HG03064 (cell line): ENCODE data around the gene GDPD4.

Experiments used
- ATAC-seq: cut with Tn5 transposase; IDR thresholded peaks from one replicate; pipeline ENCODE4 v1.9.1; 2021; ENCODE audit warnings: low read depth; ENCODE audit not compliant: unreplicated experiment

GDPD4 gene, protein sequence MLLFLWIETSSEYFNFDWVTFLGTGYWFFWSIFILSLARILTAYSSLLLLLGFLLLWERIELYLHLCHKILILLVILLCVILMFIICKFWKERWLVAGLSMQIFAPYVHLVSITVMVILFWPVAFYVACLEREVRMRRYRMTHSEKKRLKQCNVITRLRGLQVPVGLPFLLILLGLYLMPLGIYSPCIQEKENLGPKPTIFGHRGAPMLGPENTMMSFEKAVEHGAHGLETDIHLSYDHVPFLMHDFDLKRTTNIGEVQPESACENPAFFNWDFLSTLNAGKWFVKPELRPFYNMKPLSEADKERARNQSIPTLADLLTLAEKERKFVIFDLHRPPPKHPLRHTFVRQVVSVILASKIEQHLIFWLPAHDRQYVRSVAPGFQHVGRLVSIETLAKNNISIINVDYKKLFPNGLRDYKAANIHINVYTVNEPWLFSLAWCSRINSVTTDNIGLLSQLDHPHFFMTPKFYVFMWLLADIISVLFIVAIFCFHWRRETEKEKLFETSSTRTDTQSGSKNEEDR

DNA sequence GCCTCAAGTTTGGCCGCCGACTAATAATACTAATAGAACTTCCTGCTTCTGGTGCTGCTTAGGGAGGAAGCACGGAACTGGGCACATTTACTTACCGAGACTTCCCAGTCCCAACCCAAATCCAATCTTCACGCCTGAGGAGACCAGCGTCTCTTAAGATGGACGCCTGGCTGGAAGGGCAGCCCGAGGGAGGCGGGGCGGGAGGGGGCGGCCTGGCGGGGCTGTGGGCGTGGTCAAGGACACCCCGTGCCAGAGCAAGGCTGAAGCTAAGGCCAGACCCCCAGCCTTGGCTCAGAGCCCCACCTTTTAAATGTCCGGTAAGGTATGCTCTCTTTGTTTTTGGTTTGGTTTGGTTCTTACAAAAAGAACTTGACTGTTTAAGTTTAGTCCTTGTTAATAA, at the start of gene GDPD4:
TSS of gene GDPD4 (minus strand) at position 177 of the 400 bp plus-strand sequence. CDS start 16,549 bp downstream, outside the sequence.
- ATAC-seq = no peak

DNA sequence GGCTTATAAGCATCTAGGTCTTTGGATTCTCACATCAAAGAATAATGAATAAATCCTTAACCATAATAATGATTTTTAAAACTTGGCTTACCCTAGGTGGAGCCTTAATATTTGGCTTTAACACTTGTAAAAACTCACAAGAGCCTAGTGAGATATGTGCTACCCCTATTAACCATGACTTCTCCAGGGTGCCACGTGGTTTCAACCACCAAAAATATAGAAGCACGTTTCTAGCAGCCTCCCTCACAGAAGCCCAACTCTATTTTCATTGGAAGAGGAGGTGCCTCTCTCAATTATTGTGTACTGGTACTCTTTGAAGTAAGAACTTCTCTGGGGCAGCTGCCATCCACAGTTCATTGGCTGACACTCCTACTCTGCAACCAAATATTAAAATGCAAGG, 46.5 kb upstream of the GDPD4 start:
- ATAC-seq = no peak

DNA sequence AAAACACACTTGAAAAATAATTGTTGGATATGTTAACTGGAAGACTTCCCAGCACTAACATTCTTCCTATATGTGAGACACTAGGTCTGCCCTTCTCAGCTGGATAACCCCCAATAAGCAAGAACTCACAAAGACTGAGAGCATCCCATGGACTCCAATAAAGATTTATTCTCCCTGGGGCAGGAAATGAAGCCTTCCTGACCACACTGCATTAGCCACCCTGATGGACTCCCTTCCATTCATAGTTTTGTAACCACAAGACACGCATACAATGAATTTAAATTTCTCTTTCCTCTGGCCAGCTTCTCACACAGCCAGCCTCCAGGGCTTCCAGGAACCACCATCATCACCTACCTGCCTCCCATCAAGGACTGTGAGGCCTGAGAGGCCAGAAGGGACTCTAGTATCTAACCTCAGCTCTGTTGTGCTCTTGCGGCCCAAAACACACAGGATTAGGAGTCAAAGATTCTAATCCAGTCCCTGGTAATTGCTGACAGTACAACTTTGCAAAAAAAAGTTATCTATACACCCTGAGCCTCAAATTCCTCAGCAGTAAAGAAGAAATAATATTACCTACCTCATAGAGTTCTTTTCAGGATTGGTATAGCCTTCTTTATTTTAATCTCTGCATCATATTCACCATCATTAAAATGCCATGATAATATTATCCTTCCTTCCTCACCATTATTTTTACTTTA, 45.6 kb upstream of the GDPD4 start:
- no peak for ATAC-seq

DNA sequence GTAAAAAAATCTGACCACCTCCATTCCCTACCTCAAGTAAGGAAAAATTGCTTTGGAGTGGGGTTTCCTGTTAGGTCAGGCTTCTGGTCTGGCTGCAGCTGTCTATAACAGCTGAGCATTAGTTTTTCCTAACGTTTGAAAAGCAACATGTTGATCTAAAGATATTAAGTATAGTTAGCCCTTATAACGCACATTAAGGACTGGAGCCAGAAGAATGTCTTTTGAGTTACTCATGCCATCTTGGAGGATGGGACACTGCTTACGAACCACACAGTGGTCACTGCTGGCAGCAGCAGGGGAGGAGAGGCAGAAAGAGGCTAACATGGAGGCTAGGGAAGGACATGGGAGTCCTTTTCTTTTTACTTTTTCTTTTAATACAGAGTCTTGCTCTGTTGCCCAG, 44.1 kb upstream of the GDPD4 start:
- ATAC-seq = no peak

DNA sequence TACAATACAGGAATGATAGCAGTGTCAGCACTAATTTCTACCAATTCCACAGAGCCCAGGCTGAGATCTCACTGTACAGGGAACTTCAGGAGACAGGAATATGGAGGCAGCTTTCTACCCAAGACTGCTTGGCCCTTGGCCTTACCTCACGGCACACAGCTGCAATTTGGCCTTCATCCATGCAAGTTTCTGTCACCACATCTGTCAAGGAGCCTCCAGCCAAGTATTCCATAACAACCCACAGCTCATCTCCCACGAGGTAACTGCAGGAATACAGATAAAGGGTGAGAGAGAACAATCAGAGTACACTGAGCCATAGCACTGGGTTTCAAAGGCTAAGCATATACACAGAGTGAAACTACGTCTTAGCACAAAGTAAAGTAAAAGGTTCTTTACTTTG, 39.0 kb upstream of the GDPD4 start:
- ATAC-seq = no peak

DNA sequence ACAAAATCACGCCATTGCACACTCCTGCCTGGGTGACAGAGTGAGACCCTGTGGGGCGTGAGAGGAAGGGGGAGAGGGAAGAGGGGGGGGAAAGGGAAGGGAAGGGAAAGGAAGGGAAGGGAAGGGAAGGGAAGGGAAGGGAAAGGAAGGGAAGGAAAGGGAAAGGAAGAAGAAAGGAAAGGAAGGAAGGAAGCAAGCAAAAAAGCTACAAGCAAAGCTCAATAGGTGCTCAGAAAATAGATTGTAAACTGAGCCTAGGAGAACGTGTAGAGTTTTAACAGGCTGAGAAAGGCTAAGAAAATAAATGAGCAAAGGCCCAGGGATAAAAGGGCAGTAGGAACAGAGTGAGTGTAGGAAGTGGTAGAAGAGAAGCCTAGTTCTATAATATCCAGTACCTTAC, 30.8 kb upstream of the GDPD4 start:
- ATAC-seq = no peak

DNA sequence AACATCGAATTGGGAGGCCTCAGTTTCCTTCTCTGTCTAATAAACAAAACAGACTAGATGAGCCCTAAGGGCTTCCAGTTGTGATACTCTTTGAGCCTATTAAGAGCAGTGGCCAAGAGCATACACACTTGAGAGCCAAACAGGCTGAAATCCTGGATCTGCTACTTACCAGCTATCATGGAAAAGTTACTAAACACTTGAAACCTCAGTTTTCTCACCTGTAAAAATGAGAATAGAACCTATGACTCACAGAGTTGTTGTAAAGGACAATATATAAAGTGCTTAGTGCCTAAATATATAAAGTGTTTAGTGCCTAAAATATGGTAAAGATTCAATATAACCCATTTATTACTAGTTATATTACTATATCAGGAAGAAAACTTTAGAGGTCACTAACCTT, 23.7 kb upstream of the GDPD4 start:
- ATAC-seq = no peak

DNA sequence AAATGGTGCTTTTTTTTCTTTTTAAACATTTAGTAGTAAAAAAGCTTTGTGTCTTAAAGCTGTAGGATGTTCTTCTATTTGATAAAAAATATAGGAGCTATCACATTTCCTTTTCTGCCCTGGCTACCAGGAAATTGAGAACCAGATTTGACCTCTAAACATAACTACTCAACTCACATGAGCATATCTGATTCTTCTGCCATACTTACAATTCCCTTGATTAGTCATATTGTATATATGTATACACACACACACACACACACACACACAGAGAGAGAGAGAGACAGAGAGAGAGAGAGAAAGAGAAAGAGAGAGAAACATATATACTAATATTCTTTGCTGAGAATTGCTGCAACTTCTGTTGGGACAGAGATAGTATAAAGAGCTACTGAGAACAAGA, 23.0 kb upstream of the GDPD4 start:
- ATAC-seq = no peak

DNA sequence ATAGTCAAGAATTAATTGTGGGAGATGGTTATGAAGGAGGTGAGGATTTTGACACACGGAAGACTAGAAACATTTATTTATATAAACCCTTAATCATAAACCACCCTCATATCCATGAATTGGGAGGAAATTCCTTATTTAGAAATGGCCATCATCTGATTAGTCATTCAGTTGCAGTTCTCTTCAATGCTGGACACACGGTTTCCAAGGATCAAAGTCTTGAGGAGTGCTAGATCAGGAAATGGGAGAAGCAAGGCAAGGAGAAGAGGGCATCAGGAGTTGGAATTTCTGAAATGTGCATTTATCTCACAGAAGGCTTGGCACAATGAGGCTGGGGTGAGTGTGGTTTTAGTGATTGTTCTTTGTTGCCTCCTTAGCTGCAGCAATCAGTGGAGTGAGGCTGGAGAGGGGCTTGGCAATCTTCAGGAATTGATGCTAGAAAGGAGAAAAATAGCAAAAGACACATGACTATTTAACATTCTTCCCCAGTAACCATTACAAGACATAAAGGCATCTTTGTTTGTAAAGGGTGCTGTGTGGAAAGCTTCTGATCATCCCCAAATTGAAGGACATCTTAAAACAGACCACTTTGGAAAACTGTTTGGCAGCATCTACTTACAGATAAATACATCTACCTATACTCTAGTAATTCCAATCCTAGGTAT, 21.6 kb upstream of the GDPD4 start:
- ATAC-seq = no peak

DNA sequence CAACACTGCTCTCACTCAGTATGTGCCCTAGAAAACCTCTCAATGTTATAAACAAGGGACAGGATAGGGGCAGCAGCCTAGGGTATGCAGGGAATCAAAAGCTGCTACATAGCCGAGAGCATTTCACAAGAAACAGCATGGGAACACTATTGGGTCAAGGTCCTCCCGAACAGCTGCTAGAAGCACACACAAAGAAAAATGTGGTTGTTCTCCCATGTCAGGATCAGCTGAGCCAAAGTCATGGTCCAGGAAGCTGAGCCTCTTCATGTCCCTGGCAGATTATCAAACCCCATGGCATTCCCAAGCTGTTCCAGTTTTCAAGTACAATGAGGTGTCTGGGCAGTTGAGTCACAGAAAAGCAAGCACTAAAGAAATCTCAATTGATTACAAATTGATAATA, 21.0 kb upstream of the GDPD4 start:
- ATAC-seq = no peak

DNA sequence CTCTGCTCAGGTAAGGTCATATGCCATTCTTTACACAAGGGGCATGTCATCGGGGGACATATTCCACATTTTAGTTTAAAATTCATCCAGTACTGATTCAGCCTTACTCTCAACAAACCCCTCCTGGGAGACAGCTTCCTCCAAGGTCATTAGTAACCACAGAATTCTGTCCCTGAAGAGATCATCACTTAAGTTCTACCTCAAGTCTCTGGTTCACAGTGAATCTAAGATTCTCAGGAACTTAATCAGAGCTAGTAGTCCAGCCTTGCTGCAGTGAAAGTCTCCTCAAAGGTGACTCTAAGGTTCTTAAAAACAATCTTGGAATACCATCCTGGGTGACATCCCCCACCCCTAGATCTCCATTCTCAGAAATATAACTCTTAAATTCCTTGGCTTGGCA, 18.9 kb upstream of the GDPD4 start:
- no peak for ATAC-seq

DNA sequence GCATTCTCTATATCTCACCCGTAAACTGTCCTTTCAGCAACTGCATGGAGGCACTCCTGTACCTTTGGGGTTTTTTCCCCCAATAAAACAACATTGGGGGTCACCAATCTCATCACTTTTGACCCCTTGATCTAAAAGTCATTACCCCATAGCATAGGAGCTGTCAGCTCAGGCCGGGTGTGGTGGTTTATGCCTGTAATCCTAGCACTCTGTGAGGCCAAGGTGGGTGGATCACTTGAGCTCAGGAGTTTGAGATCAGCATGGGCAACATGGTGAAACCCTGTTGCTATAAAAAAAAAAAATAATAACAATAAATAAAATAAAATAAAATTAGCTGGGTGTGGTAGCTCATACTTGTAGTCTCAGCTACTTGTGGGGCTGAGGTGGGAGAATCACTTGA, 17.1 kb upstream of the GDPD4 start:
- no peak for ATAC-seq

DNA sequence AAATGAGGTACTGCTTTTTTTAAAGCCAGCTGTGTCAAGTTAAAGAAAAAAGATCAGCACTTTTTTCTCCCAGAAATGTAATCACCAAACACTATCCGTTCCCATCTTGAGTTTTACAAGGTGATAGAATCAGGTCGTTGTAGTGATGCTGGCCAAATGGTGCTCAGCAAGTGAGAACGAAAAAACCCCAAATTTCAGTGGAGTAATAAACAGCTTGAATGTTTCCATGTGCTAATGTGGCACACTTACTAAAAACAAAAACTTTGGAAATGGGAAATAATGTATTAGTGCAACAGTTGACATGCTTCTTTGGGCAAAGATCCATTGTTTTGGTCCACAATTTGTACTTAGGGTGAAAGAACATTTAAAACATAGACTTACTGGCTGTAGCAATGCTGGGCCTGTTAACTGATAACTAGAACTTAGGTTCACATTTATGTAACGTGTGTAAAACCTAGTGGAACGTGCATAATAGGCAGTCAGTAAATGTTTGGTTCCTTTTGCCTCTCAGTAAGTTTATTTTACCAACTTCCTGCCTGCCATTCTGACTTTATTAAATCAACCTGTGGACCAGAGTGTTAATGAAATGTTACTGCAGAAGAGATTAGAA, 15.4 kb upstream of the GDPD4 start:
- ATAC-seq = no peak

DNA sequence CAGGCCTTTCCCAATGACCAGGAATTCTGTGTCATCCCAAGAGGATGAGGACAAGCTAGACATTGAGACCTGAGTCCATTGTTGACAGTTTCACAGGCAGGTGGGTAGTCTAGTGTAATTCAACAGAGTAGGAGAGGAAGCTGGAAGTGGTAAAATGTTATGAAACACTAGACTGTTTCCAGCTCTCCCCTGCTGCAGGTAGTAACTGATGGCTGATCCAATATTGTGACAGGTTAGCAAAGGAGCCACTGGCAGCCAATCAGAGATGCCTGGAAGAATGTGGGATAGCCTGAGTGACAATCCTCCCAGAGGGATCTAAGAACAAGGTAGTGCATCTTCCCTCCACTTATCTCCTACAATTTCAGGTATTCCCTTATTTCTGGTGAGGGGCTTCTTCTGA, 10.6 kb upstream of the GDPD4 start:
- ATAC-seq = no peak

DNA sequence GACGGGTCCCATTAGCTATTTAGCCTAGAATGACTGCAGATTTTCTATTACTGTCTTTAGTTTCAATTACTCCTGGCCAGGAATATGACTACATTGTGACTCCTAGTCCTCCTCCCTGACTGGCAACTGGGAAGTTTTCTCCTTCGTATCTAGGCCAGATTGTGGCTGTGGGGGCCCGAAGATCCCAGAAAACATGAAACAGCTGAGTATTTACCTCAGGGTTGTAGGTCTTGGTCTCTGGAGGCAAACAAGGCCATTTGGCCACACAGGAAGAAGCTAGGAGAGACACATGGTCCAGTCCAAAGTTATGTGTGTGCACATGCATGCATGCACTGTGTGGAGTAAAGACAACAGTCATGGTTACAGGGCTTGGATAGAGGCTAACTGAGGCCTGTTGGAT, 10.2 kb upstream of the GDPD4 start:
- ATAC-seq = no peak

DNA sequence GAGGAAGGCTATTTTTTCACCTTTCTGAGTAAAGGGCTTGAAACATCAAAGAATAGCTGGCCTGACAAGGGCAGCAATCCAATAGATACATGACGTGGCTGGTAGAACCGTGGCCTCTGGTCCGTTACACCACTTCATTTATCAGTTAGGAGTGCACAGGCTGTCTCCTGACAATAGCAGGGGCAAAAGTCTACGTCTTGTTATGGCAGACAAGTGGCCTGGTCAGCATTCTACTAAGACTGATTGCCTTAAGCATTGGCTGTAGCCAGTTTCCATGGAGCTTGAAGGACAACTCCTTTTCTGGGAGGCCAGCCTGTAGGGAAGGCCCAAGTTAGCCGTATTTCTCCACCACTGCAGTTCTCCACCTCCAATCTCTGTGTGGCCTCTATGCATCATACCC, 9.2 kb upstream of the GDPD4 start:
- no peak for ATAC-seq

DNA sequence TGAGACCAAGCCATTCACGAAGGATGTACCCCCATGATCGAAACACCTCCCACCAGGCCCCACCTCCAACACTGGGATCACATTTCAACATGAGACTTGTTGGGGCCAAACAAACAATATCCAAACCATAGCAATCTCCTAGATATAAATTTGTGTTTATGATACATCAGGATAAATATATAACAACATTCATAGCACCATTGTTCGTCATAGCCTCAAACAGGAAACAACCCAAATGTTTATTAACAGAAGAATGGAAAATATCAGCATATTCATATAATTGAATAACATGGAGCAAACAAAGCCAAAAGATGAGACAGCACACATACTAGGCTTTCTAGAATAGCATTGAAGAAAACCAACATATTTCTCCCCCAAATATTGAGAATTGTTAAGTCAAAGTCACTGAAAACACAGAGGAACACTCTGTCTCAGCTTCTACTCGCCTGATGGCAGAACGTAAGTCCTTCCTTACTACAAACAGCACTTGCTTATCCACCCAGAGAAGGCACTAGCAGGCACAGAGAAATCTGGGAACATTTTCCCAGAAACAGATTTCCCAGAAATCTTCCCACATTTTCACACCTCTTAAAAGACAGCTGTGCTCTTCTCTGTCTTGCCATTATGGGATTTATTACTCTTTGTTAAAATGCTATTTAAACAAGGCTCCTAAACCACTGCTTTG, 8.1 kb upstream of the GDPD4 start:
- no peak for ATAC-seq

DNA sequence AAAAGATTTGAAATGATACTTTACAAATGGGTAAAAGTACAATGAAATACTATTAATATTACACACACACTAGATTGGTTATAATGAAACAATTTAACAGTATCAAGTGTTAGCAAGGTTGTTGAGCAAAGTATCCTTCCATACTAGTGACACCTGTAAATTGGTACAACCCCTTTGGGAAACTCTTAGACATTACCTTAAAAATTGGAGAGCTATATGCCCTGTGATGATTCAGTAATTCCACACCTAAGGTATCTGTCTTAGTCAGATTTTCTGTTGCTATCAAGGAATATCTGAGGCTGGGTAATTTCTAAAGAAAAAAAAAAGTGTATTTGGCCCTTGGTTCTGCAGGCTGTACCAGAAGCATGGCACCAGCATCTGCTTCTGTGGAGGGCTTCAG, 7.4 kb upstream of the GDPD4 start:
- ATAC-seq = no peak

DNA sequence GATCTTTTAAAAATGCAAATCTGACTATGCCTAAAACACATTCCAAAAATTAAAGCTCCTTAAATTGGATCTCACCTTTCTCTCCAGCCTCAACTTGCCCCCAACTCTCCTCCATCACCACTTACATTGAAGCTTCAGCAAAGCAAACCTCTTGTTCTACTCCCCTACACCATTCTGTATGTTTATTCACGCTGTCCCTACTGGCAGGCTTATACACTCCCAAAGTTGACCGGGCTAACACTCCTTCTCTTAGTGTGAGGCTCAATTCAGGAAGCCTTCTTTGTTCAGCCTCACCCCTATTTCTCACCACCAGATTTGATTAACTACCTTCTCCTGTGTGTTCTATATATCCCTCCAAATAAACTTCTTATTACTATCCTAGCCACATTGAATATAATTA, 1.8 kb upstream of the GDPD4 start:
- ATAC-seq = no peak

DNA sequence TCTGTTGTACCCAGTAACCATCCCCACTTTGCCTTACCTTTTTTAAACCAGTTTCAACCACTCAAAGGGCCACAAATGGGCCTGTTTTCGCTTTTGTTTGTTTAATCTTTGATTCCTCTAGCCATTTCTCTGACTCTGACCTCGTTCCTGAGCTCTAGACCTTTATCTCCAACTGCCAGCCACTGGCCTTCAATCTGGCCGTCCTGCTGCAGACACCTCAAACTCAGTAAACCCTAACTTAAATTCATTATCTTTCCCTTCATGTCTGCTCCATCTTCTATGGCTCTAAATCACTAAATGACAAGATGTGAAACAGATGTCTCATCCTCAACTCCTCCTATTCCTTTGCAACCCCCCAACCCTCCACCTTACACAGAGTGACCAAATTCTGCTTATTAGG, 1.3 kb upstream of the GDPD4 start:
- no peak for ATAC-seq

DNA sequence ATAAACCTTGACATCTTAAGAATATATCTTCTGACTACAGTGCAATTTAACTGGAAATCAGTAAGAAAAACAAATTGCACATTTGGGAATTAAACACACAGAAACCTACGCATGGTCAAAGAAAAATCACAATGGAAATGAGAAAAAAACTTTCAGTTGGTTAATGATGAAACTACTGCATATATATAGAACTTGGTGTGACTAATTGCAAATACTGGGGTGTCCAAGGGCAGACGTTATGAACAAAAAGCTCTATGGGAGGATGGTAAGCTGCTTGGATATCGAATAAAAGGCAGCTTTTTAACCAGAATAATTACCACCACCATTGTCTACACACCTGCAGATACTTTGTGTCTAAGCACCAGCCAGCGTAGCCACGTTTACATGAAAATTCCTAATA, 791 bp downstream of the GDPD4 start:
- ATAC-seq = no peak
